Stimulated activated CD8-positive, alpha-beta memory T cell treated with anti-CD3 and anti-CD28 coated beads, Interleukin-2, amount 100 ng/mL, for 48 hours (primary cell): ENCODE results near the gene ERC2.

Experiments used
- DNase-seq, 2 donors: peaks; one replicate each; pipeline ENCODE4 v3.0.0-alpha.2; 2020; ENCODE audit warnings: low read depth in 2 of 2

The ERC2 gene

DNA sequence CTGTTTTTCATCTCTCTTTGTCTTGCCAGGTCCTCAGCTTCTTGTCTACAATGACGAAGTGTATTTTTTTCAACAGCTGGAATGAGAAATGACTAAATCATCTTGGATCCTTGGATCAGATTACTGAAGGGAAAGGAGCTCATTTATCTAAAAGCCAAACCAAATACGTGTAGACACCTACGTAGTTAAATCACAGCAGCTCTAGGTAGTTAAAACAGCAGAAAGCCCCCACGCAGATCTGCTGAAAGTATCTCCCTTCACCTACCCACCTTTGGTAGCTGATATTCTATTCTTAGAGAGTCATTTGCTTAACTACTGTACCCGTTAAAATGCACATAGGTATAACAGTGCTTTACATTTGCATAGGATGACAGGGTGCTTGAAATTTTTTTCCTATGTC lies 875.7 kb downstream of the ERC2 start:
- DNase-seq, result no peak

DNA sequence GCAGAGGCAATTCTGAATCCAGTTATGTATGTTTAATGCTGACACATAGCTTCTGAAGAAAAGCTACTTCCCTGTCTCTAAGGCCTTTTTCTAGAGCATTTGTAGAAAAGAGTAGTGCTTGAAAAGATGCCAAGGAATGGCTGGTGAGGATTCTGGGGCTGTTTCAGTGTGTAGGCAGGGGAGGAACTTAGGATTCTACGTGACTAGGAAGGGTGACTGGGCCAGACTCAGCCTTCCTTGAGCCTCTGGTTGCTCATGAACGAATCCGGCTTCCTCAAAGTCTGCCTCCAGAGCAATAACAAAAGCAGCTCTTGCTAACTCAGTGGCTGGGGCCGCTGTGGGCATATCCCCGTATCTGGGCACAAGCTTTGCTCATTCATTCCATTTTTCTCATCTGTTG lies 876.4 kb downstream of the ERC2 start:
- DNase-seq, result no peak

DNA sequence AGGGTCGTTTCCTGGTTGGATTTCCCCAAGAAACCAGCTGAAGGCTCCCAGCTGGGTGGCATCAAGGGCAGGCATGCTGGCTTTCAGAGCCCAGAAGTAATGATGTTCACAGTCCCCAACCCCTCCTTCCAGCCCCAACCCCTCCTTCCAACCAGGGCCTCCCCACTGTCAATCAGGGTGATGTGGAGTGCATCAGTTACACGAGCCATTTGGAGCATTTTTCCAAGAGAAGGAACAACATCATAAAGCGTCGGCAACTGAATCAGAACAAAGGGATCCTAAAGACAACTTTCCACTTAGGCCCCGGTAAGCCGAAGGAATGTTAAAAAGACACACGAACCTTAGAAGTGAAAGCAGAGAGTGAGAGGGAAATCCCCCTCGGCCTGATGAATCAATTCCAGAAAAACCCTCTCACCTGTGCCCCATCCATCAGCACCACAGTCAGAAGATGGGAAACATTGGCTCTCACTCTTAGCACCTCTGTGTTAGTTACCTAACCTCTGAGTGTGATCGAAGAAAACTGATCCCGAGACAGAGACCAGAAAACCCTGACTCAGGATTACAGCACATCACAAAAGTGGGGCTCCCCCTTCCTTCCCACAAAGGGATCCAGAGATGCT lies 880.0 kb downstream of the ERC2 start:
- no peak for DNase-seq

DNA sequence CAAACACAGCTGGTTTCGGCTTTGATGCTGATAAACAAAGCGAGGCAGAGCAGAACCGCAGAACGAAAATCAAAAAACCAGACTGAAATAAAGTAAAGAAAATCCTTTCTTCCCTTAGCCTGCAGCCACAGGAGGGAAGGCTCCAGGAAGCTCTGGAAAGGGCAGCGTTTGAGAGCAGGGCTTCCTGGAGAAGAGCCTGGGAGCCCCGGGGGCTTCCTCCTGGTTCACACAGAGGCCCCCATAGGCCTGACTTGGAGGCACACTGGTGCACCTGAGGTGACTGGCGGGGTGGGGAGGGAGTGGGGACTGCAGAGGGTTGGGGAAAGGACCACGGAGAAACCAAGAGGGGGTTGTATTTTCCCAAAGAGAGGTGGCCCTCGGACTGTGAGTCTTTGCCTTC lies 882.4 kb downstream of the ERC2 start:
- no peak for DNase-seq

DNA sequence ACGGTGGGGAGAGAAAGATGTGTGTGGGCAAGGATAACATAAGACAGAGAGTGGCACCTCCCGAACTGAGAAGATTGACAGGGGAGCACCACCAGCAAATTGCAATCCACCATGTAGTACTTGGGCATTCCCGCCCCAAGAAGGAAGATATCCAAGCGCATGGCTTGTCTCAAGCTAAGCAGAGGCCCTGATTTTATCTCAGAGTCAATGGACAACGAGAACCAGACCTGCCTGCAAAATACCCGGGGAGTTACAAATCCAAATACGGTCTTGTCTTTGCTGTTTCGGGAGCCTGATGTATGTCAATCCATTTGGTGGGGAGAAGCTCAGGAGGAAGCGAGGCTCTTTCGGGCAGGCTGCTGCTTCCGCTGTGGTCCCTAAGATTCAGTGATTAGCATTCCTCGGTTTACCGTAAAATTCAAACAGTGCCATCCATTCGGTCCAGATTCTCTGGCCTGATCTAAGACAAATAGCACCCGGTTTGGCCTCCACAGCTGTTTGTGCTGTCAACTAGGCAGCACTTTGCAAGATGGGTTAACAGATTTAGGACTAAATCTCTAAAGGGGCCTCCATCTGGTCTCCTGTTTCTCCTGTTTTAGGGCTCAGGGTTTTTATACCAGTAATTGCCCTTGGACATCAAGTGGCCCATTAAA lies 883.4 kb downstream of the ERC2 start:
- DNase-seq, result no peak

DNA sequence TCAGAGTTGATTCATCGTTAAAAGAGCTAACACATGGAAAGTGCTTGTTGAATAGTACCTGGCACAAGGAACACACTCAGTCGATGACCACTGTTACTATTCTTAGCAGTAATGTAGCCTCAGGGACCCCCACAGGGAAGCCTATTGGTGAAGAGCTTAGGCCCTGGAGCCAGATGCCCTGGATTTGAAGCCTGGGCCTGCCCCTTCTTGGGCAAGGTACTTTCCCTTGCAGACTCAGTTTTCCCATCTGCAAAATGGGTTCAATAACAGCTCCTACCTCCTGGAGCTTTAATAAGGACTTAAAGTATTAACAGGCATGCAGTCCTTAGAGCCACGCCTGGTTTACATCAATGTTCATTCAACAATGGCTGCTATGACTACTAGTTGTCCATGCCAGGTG lies 884.2 kb downstream of the ERC2 start:
- no peak for DNase-seq

DNA sequence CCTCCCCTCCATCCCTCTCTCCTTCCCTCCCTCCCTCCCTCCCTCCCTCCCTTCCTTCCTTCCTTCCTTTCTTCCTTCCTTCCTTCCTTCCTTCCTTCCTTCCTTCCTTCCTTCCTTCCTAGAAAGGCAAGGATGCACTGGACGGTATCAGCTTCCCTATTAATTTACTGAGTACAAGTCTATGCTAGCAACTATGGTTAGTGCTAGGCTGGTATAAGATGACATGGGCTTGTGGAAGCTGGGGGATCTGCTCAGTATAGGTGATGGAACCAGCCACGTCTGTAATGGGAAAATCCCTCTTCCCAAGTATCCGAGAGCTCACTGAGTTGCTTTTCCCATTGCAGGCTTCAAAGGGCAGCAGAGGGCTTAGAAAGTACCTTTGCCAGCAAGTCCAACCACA lies 884.8 kb downstream of the ERC2 start:
- DNase-seq, result no peak

DNA sequence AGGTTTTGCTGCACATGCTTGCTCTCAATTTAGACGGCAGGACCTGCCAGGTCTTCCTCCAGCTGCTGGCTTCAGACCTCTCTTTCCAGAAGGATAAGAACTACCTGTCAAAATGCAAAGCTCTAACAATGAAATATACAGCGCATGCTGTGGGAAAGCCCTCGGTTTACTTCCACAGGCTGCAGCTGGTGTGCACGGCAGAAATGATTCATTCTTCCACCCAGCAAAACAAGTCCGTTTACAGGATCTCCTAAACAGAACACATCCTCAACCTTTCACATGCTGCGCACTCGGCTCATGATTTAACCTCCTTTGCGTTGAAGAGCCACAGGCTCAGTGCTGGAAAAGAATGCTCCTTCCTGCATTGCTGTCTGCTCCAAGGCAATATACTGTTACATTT lies 888.8 kb downstream of the ERC2 start:
- DNase-seq, result no peak

DNA sequence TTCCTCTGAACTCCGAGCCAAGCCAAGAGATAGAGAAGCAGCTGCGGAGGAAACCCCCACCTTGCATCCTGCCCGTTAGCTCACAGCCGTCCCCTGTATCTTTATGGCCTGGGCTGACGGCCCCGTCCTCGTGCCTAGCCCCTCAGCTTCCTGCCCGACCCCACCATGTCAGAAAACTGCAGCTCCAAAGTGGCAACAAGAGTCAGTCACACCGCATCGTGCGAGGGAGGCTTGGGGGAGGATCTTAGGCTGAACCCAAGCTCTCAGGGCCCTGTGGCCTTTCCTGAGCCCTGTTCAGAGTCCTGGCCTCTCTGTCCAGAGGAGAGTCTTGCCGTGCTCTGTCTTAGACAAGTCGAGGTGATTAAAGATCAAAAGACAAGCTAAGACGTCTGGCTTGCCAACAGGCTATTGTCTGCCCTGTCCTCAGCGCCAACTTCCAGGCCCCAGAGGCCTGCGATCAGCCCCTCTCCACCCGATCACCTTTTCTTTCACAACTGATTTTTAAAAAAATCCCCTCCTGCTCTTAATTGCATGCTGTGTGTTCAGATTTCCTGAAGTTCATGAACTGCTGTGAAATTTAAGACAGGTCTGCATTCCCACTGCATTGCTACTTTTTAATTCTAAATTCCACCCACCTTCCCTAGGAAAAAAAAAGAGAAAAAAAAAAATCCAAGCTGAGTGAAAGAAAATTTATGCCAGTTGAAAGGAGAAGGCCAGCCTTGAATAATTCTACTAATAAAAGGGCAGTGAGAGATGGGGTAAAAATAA lies 891.5 kb downstream of the ERC2 start:
- no peak for DNase-seq

DNA sequence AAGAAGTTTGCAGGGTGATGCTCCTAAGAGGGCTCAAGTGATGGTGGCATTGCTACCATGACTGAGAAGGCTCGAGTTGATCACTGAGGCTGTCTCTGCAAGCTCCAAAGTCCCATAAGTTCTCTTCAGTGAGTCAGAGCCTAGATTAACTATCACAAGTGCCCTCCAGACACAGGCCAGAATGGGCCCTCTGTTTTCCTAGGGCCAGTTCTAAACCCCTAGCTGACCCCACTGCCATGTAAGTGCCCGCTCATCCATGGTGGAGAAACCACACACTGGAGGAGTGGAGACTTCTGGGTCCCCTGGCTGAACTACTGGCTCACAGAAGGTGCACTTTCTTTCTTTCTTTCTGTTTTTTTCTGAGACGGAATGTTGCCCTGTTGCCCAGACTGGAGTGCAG lies 893.6 kb downstream of the ERC2 start:
- DNase-seq, result no peak

DNA sequence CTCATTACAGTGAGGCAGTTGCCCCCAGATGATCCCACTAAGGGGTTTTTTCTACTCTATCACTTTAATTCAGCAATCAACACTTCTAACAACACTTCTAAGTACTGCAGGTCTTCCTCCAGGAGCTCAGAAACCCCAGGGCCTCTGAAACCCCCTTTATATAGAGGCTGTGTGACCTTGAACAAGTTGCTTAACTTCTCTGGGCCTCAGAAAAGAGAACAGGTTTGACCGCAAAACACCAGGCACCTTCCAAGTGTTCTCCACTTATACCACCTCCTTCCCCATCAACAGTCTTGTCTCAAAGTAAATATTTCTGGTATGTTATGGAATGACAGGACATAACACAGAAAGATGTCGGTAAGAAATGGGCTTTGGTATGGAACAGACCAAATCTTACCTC lies 895.5 kb downstream of the ERC2 start:
- DNase-seq, result no peak

DNA sequence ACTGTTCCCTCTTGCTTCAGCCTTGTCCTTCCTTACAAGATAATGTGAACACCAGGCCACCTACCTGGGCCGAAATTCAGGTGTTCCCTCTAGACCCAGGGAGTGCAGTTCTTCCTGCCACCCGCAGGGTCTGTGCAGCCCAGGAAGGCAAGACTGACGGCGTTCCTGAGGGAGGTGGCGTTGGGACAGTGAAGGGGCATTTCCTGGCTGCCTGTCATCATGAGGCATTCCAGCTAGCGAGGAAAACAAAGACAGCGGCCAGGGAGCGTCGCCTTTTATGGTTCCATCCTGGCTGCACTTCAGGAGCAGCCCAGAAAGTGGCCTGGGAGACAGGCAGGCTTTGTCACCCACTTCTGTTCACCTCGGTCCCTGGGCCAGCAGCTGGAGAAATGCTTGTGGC lies 896.4 kb downstream of the ERC2 start:
- DNase-seq, result no peak

DNA sequence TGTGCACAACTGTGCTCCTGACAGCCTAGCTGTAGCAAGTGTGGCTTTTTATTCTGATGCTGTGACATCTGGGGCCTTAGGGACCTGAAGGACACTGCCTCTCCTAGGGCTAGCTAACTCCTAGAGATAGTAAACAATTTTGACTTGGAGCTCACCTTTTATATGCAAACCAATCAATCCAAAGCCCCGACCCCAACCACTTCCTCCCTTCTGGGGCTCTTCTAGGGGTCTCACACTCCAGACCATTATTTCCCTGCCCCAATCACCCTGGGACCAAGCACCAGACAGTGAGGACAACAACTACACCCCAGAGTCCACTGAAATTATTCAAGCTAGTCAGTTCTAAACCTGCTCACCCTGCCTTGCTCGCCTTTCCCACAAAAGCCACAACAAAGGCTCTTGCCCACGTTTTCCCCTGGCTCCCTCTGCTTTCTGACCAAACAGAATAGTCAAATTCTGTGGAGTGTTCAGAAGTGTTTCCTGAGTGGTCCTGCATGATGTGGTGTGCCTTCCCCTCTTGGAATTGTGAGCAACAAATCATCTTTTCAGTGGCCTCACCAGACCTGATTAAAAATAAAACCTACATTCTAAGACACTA lies 897.0 kb downstream of the ERC2 start:
- DNase-seq, result no peak

DNA sequence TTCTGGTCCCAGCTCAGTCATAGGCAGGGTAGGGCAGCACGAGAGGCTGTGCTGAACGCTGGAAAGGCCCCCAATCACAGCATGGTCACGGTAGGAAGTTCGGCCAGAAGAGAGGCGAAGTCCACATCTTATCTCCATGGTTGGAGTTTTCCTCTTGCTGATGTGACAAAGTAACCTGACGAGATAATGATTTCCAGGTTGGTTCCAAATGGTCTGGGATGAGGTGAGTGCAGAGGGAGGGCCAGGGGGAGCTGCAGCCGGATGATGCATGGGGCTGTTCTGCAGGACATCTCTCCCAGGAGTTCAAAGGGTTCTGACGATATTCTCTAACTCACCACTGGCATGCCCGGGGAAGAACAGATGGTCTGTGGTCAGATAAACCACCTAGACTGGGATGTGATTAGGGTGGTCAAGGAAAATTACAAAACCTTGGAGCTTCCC lies 898.0 kb downstream of the ERC2 start:
- no peak for DNase-seq

DNA sequence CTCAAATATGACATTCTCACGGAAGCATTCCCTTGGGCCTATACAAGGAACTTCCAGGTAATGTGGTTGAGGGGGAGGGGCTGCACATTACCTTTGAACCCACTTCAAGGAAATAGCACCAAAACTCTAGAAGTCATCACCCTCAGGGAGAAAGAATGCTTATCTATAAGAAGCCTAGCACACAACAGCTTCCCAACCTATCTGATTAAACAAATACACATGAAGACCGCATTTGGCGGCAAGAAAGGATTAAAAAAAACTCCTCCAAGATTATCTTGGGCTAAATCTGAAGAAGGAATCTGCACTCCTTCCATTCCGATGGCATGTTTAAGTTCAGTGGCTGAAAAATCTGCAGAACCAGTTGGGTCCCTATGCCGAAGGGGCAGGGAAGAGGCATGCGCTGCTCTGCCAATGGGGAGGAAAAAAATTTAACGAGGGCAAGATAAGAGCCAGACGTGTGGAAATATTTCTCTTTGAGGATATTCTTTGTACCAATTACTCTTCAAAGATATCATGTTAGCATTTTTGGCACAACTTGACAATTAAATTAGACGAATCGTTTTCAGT lies 899.2 kb downstream of the ERC2 start:
- no peak for DNase-seq

DNA sequence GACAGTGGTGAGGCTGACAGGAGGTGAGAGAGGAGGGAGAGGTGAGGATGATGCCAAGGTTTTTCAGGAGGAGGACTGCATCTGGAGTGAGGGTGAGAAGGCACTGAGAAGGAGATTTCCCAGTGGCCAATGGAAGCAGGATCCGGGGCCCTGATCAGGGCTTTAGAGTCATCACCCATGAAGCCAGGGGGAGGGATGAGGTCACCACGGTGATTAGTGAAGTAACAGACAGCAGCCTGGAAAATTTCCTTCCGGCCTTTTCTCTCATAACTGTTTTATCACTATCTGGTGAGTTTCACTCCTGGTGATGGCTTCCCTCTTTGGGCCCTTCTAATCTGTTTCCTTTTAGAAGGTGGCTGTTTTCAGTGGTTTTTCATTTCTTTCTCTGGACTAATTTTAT lies 900.7 kb downstream of the ERC2 start:
- DNase-seq, result no peak

DNA sequence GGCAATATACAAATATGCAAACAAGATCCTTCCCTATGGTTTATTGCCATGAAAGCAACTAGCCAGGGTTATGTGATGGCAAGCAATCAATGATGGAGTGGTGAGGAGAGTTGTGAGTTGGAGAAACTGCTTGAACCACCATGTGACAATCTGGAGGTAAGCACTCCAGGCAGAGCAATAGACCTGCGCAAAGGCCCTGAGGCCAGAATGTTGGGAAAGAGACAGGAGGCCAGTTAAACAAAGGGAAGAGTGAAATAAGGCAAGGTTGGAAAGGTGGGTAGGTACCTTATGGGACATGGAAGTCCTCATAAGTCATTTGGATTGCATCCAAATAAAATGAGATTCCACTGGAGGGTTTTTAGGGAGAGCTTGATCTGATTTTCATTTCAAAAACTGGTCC lies 901.1 kb downstream of the ERC2 start:
- no peak for DNase-seq

DNA sequence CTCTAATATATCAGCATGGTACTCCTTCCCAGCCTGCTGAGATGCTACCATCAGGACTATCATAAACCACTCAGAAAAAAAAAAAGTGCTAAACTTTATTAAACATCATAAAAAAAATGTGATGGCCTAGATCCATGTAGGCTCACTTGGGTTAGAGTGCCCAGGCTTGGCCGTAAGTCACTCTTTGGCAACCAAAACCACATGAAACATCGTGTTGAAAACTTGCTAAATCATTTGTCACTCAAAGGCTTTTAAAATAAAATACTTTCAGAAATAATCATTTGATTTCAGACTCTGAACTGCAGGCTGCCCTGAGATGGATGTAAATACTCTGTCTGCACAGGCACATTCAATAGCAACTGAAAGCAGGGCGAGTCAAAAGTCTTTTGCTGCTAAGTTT lies 902.7 kb downstream of the ERC2 start:
- no peak for DNase-seq

DNA sequence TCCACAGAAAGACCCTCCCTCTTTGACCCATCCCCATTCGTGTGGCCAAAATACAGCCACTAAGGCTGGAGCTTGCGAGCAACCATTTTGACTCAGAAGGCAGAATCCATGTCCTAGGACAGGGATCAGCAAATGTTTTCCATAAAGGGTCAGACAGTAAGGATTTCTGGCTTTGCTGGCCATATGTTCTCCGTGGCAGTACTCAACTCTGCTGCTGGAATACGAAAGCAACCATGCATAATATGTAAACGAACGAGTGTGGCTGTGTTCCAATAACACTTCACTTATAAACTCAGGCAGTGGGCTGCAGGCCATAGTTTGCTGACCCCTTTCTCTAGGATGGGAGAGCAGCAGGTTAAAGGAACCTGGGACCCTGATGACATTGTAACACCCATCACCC lies 903.5 kb downstream of the ERC2 start:
- DNase-seq, result no peak

DNA sequence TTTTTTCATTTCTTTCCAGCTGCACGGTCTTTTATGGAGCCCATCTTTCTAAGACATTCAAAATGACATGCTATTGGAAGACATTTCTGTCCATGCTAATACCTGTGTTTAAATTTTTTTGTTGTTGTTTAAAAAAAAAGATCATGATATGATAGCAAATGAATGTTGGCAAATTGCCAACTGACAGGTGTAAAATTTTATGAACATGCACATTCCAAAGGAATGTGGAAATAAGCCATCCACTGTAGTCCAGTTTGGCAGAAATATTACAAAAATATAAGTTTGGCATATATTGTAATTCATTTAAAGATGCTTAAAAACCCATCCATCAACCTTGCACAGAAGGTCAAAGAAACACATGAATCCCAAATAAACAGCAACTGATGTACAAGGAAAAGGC lies 905.6 kb downstream of the ERC2 start:
- DNase-seq, result no peak

DNA sequence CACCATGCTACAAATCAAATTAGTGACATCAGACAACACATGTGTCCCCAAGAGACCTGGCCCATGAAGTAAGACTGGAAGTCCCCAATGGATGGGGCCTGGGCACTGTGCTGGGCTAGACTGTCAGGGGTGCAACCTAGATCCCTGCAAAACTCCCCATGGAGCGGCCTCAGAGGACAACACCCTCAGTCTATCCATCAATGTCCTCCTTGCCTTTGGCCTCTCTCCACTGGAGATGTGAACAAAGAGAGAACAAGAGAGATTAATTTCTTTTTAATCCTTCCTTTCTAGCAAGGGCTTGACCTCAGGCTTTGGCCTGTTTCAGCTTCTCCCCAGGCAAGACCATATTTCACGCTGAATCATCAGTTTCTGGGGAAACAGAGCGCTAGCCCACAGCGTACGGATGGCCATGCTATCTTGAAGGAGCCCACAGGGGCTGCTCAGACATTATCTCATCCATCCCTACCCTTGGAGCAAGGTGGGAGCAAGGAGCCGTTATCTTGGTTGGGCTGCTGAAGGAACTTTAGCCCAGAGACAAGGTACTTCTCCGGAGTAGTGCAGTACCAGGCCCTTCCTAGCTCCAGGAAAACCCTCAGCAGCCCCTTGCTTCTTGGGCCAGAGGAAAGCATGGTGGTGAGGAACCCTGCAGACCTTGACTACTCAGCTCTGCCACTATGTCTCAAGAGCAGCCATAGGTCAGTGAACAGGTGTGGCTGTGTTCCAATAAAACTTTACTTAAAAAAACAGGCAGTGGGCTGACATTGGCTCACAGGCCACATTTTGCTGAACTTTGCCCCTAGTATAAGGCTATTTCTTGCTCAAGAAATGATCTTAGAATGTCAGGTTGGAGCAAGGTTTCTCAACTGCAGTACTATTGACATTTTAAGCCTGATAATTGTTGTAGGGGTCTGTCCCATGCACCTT lies 908.5 kb downstream of the ERC2 start:
- no peak for DNase-seq
